ENCODE results near the gene CDK5R2. TPM values are rescaled to one million over a fixed set of nuclear protein-coding genes. Genes with fewer than 3 reads are reported as not detected.

The CDK5R2 gene
- total RNA-seq, 1 experiment from 2014 or later, result 1.3 TPM

DNA sequence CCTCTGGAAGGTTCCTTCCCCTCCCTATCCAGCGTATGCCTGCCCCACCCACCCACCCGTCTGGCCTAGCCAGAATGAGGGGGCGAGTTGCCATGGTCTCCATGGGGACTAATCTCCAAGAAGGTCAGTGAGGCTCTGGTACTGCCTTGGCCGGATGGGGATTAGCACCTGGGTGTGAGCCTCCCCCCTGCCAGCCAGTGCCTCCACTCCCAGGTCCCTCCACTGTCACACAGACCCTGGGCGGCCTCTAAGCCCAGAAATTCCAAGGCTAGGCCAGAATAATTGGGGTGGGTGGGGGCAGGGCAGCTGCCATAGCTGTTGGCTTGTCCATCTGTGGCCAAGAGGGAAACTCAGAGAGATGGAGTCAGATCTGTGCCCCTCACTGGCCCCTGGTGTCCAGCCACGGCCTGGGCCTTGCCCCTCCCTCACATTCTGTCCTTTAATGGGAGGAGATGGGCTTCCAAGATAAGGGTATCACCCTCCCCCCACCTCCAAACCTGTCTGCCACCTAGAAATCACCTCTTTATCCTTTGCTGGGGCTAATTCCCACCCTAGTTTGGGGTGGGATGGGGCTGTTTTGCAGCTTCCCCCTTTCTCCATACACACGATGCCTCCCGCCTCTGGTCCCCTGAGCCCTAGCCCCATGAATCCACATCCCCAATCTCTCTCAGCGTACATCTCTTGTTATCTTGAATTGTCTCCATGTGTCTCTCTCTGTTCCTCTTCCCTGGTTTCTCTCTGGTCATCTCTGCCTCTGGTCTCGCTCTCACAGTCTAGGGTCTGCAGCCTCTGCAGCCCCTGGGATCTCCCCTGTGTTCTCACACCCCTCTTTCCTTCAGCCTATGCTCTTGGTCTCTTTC, 39.8 kb downstream of the CDK5R2 start:
- no peak overlapping the region for H3K27ac ChIP-seq (ENCODE audit: low read length)
- H3K36me3 ChIP-seq (ENCODE audit: control insufficient read depth, insufficient read depth, low read length), result no peaks in the 10 kb centered on the region
- ATAC-seq (no peak), DNase-seq (ENCODE audit: low read depth, low spot score) (no peak)
- peaks cover 4% of the 10 kb centered on the region; the same call in 1 of the 2 replicates for H3K4me1 ChIP-seq (ENCODE audit: control insufficient read depth, insufficient read depth, low read length)
- H3K27me3 ChIP-seq (ENCODE audit: control insufficient read depth, insufficient read depth, low read length), result peaks cover 4% of the 10 kb centered on the region; the same call in 1 of the 2 replicates
- ChIA-PET CTCF (interaction anchor here (0.6 kb wide), 1 partner anchor 31 kb away, joined by 3 read pairs; no protein-coding TSS in a partner anchor), POLR2A (no interaction called here)
- no peaks in the 10 kb centered on the region for H3K9me3 ChIP-seq (ENCODE audit: control insufficient read depth, insufficient read depth, low read depth, low read length)
- no TSS peak for BruUV-seq (replicated peaks)
- intact Hi-C loops (cut with micrococcal nuclease; ENCODE audit: unreplicated experiment) (loop anchor here (2.0 to 10.0 kb wide), 2 partner anchors 32 to 156 kb away; no protein-coding TSS in a partner anchor), in situ Hi-C loops (cut with HindIII; ENCODE audit: low pct_unique_long_range_greater_than_20kb, low sequenced_read_pairs) (no loop called here)
- TF ChIP-seq, protein P1, sequence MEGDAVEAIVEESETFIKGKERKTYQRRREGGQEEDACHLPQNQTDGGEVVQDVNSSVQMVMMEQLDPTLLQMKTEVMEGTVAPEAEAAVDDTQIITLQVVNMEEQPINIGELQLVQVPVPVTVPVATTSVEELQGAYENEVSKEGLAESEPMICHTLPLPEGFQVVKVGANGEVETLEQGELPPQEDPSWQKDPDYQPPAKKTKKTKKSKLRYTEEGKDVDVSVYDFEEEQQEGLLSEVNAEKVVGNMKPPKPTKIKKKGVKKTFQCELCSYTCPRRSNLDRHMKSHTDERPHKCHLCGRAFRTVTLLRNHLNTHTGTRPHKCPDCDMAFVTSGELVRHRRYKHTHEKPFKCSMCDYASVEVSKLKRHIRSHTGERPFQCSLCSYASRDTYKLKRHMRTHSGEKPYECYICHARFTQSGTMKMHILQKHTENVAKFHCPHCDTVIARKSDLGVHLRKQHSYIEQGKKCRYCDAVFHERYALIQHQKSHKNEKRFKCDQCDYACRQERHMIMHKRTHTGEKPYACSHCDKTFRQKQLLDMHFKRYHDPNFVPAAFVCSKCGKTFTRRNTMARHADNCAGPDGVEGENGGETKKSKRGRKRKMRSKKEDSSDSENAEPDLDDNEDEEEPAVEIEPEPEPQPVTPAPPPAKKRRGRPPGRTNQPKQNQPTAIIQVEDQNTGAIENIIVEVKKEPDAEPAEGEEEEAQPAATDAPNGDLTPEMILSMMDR (IDR thresholded peaks at IDR 0.05), result no peak
- TF ChIP-seq TCF7L2 (IDR thresholded peaks at IDR 0.05; ENCODE audit: low read depth, low read length) (no peak), SIN3A (IDR thresholded peaks at IDR 0.05; ENCODE audit: borderline replicate concordance, insufficient read depth, low read depth, low read length) (no peak), REST (IDR thresholded peaks at IDR 0.05; ENCODE audit: insufficient read depth in 1 of 2, low read depth in 2 of 2, low read length in 1 of 2) (no peak), POLR2AphosphoS5 (IDR thresholded peaks at IDR 0.05; ENCODE audit: low read depth, low read length) (no peak)
- no peak overlapping the region for H3K4me3 ChIP-seq (ENCODE audit: low read depth in 2 of 2, low read length in 2 of 2)

GRCh38 chr2:218999881-219000568, 40.6 kb downstream of the CDK5R2 start:
- POLR2A ChIA-PET, result no interaction called here

More at GRCh38 chr2:218999881-219000568, 40.6 kb downstream of the CDK5R2 start:
- CTCF ChIA-PET, result no interaction called here
- Histone ChIP-seq H3K36me3 (ENCODE audit: control insufficient read depth, insufficient read depth, low read length) (no peaks in the 10 kb centered on the region), H3K27ac (ENCODE audit: low read length) (no peak overlapping the region), H3K4me3 (ENCODE audit: low read depth in 2 of 2, low read length in 2 of 2) (no peak overlapping the region), H3K9me3 (ENCODE audit: control insufficient read depth, insufficient read depth, low read depth, low read length) (no peaks in the 10 kb centered on the region), H3K27me3 (ENCODE audit: control insufficient read depth, insufficient read depth, low read length) (peaks cover 4% of the 10 kb centered on the region; the same call in 1 of the 2 replicates), H3K4me1 (ENCODE audit: control insufficient read depth, insufficient read depth, low read length) (peaks cover 4% of the 10 kb centered on the region; the same call in 1 of the 2 replicates)
- no TSS peak for BruUV-seq (replicated peaks)
- ATAC-seq (no peak), DNase-seq (ENCODE audit: low read depth, low spot score) (no peak)
- intact Hi-C loops (cut with micrococcal nuclease; ENCODE audit: unreplicated experiment) (loop anchor here (2.0 to 10.0 kb wide), 2 partner anchors 31 to 155 kb away; no protein-coding TSS in a partner anchor), in situ Hi-C loops (cut with HindIII; ENCODE audit: low pct_unique_long_range_greater_than_20kb, low sequenced_read_pairs) (no loop called here)
- TF ChIP-seq SIN3A (IDR thresholded peaks at IDR 0.05; ENCODE audit: borderline replicate concordance, insufficient read depth, low read depth, low read length), result no peak
- TF ChIP-seq REST (IDR thresholded peaks at IDR 0.05; ENCODE audit: insufficient read depth in 1 of 2, low read depth in 2 of 2, low read length in 1 of 2), result no peak
- no peak for TF ChIP-seq TCF7L2 (IDR thresholded peaks at IDR 0.05; ENCODE audit: low read depth, low read length)
- TF ChIP-seq, protein P1 (IDR thresholded peaks at IDR 0.05), result no peak
- TF ChIP-seq POLR2AphosphoS5 (IDR thresholded peaks at IDR 0.05; ENCODE audit: low read depth, low read length), result no peak

Measured in Panc1 (cell line).